ENCODE data around the gene TAS2R40. TPM values are rescaled to one million over a fixed set of nuclear protein-coding genes. Genes with fewer than 3 reads are reported as not detected.
"Not testable (repeated sequence)": the region's sequence is repeated elsewhere in the genome, so short reads cannot be mapped to it uniquely, and the experiment has no call there.

TAS2R40 gene
- total RNA-seq, result not detected

- no peak for DNase-seq (ENCODE audit: low spot score in 2 of 2)
- Histone ChIP-seq H3K27me3 (no peaks in the 10 kb centered on the region), H3K4me3 (no peak within 1 kb of the TSS), H3K9me3 (no peaks in the 10 kb centered on the region), H3K27ac (no peak within 1 kb of the TSS), H3K4me1 (no peaks in the 10 kb centered on the region), H3K36me3 (no peaks in the 10 kb centered on the region)
- no peak for TF ChIP-seq CTCF (IDR thresholded peaks at IDR 0.05)
- intact Hi-C loops (cut with DNase I), result no loop called here
Measured at GRCh38 chr7:143221737-143222136, at the start of gene TAS2R40. TSS of gene TAS2R40 (plus strand) at chr7:143222037. CDS start at chr7:143222079, 42 bp downstream.

- intact Hi-C loops (cut with DNase I), result no loop called here
- H3K4me3 ChIP-seq, result no peak overlapping the region
Measured at GRCh38 chr7:143172354-143172753, 49.5 kb upstream of the TAS2R40 start.

GRCh38 chr7:143176128-143176527 lies 45.7 kb upstream of the TAS2R40 start:
- Histone ChIP-seq H3K4me1 (no peaks in the 10 kb centered on the region), H3K9me3 (peaks cover 0 to 20% of the 10 kb centered on the region in 2 donors), H3K27ac (no peak overlapping the region), H3K36me3 (no peaks in the 10 kb centered on the region), H3K27me3 (no peaks in the 10 kb centered on the region), H3K4me3 (no peak overlapping the region)
- no peak for TF ChIP-seq CTCF (IDR thresholded peaks at IDR 0.05)
- intact Hi-C loops (cut with DNase I), result no loop called here
- no peak for DNase-seq (ENCODE audit: low spot score in 2 of 2)

More at GRCh38 chr7:143172354-143172753, 49.5 kb upstream of the TAS2R40 start:
- Histone ChIP-seq H3K36me3 (no peaks in the 10 kb centered on the region), H3K4me1 (no peaks in the 10 kb centered on the region), H3K9me3 (peaks cover 0 to 7% of the 10 kb centered on the region in 2 donors), H3K27ac (no peak overlapping the region), H3K27me3 (no peaks in the 10 kb centered on the region)
- DNase-seq (ENCODE audit: low spot score in 2 of 2), result no peak
- no peak for TF ChIP-seq CTCF (IDR thresholded peaks at IDR 0.05)

- TF ChIP-seq CTCF (IDR thresholded peaks at IDR 0.05), result no peak
- intact Hi-C loops (cut with DNase I), result no loop called here
- Histone ChIP-seq H3K9me3 (peaks cover 0 to 20% of the 10 kb centered on the region in 2 donors), H3K27ac (no peak overlapping the region), H3K36me3 (no peaks in the 10 kb centered on the region), H3K4me3 (no peak overlapping the region), H3K4me1 (no peaks in the 10 kb centered on the region), H3K27me3 (no peaks in the 10 kb centered on the region)
- no peak for DNase-seq (ENCODE audit: low spot score in 2 of 2)
Measured at GRCh38 chr7:143177374-143178119, 44.3 kb upstream of the TAS2R40 start.

GRCh38 chr7:143180771-143181170 lies 41.1 kb upstream of the TAS2R40 start:
- peaks cover 0 to 20% of the 10 kb centered on the region in 2 donors for H3K9me3 ChIP-seq
- H3K4me1 ChIP-seq; intact Hi-C loops (cut with DNase I); H3K27ac ChIP-seq; DNase-seq (ENCODE audit: low spot score in 2 of 2); H3K36me3 ChIP-seq; H3K4me3 ChIP-seq; H3K27me3 ChIP-seq: not testable (repeated sequence)

- Histone ChIP-seq H3K27me3 (no peaks in the 10 kb centered on the region), H3K4me1 (no peaks in the 10 kb centered on the region), H3K4me3 (no peak overlapping the region), H3K36me3 (no peaks in the 10 kb centered on the region), H3K9me3 (peaks cover 0 to 20% of the 10 kb centered on the region in 2 donors), H3K27ac (no peak overlapping the region)
- no peak for TF ChIP-seq CTCF (IDR thresholded peaks at IDR 0.05)
- intact Hi-C loops (cut with DNase I), result no loop called here
- DNase-seq (ENCODE audit: low spot score in 2 of 2), result no peak
Measured at GRCh38 chr7:143181349-143181748, 40.5 kb upstream of the TAS2R40 start.
